ENCODE measurements around the gene PLAC1.
A peak's percentile ranks its signal among the peaks of the same experiment; 100 is the strongest.

PLAC1 gene

DNA sequence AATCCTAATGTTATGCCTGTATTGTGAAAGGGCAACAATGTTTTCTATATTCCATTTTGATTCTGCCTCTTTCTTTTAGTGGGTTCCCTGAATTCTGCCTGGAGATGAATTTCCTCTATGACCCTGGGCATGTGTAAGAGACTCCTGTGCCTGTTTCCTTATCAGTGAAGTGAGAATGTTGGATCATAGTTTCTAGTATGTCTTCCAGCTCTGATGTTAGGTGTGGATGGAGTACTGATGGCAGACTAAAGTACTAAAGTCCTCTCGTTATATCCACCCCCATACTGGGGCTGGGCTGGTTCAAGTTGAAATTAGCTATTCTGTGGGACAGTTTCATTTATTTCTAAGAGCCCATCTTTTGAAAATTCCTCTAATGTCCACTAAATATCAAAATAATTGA is 29.6 kb downstream of the PLAC1 start:
- no peak for DNase-seq

DNA sequence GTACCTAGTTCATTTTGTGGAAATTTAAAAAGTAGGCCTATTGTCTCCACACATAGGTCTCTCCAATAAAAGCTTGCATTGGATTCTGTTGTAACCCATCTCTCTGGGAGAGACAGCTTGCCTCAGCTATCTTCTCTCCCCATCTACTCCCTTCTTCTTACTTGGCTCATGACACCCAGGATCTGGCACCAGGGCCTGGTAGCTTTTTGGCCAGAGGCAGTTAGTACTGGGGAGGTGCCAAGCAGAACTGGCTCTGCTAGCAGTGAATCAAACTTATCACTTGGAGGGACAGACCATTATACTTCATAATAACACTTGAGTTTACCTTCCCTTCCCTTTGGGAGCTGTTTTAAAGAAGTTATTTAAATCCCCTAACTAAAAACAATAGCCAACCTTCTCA is 31.8 kb downstream of the PLAC1 start:
- DNase-seq = no peak

DNA sequence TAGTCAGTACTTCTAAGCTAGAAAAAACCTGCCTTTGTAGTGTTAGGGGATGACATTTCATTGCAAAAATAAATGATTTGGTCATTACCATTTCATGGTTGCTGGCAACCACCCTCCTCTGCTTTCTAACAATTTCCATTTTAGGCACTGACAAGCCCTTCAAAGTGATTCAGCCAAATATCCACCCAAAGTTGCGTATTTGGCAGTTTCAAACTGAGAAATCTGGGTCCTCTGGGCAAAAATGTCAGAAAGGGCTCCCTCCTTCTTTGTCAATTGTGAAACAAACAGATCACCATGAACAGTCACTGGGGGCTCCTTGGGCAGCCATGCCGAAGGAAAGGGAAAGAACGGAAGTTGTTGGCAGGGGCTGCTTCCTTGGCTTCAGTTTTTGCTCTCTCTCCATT is 33.0 kb downstream of the PLAC1 start:
- DNase-seq = no peak

DNA sequence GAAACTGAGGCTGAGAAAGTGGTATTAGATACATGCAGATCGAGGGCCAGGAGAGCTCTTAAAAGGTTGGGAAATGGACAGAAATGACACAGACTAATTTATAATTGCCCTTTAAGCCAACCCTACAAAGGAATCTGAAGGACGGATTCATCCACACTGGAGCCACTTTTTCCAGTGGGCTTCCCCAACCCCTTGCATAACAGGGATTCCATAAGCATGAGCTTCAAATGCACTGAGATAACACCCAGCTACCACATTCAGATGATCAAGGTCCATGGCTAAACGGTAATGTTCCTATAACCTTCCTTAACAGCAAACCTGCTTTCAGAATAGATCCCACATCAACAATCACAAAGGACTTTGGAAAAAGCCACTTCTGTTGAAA is 34.2 kb downstream of the PLAC1 start:
- DNase-seq = no peak

DNA sequence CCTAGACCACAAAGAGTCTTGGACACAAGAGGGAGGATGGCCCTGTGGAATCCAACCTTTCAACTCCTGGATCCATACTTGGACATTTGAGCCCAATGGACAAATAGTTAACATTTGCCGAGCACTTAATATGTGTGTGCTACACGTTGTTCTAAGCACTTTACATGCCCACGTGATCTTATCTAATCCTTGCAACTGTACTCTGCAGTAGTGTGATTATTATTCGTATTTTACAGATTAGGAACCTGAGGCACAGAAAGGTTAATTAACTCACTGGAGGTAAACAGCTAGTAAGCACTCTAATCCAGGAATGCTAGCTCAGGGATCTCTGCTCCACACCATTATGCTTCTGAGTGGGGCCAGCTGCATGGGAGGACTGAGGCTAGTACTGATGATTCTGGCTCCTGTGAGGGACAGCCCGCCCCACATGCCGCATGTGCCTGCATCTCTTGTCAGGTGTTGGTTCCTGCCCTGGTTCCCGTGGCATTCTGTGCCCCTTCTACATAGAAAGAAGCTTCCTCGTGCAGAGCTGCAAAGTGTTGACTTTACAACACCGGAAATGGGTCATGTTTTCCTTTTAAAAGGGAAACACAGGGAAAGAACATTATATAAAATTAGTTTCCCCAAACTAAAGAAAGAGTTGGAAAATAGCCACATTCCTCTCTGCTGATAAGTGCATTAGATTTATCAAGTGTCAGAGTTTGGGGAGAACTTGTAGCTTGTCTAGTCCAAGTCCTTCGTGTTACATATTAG is 34.8 kb downstream of the PLAC1 start:
- no peak for DNase-seq

DNA sequence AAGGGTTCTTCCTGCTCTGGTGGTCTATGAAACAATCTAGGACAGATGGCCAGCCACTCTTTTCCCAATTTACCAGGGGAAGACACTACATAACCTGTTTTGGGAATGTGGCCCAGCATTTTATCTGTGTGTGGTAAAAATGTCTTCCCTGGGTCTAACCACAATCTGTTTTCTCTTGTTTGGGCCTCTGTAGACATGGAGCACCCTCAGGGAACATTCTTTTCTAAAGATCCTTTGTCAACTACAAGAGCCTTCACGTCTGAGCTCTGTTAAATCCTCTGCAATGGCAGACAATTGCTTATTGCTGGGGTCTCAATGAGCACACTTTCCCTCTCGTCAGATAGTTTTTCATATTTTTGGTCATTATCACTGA is 35.5 kb downstream of the PLAC1 start:
- no peak for DNase-seq

DNA sequence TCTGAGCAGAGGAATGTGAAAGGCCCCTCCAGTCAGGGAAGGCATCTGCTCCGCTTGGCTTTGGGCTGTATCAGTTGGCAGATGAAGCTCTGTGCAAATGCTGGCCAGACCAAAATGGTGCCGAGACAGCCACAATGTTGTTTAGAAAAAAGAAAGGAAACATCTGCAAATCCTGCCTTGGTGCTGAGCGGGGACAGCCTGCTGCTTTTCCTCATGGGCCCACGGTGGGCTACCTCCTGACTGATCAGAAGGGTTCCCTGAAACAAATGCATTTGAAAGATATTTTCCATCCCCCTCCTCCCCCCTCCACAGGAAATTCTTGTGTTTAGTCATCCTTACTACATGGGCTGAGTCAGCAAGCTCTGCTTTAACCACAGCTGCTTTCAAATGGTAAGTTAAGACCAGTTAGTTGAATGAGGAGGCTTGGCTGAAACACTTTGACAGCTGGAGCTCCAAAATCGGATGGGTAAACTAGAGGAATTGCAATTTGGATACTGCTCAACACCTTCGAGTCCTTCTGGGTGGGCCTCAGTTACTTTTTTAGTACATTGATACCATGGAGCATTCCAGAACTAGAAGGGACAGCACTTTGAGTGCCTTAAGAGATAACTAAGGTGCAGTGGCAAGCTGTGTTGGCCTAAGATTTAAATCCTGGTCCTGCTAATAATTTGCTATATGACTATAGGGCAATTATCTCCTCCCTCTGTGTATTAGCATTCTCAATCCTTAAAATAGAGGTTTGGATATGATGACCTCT is 36.0 kb downstream of the PLAC1 start:
- peak in 1 of 5 donors; percentile 72 for DNase-seq

DNA sequence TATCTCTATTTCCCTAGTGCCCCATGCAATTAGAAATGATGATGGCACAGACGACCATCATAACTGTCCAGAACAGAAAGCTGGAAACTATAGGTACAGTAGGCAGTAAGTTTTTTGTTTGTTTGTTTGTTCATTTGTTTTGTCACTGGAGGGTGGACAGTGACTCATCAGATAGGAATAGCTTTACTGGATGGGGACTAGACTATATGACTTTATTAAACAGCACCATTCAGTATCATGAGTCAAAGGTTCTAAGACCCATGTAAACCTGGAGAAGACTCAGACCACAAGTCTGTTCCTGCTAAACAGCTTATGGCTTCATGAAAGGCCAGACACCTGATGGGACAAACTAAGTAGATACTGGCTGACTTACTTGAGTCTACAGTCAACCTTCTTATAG is 38.4 kb downstream of the PLAC1 start:
- DNase-seq = no peak

DNA sequence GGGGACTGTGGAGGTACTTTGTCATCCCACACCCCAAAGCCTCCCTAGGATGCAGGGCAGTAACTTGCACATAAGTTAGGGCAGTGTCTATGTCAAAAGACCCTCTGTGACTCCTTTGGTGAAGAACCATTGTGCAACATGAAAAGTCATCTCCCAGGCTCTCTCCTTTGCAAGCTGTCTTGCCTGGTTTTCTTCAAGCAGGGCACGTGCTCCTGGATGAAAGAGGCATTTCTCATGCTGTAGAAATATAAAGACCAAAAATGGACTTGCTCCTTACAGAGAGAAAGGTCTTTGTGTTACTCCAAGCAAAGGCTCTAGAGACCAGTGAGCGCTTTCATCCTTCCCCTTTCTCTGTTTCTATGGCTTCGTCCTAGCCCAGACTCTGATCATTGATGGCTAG is 44.9 kb downstream of the PLAC1 start:
- DNase-seq = no peak

DNA sequence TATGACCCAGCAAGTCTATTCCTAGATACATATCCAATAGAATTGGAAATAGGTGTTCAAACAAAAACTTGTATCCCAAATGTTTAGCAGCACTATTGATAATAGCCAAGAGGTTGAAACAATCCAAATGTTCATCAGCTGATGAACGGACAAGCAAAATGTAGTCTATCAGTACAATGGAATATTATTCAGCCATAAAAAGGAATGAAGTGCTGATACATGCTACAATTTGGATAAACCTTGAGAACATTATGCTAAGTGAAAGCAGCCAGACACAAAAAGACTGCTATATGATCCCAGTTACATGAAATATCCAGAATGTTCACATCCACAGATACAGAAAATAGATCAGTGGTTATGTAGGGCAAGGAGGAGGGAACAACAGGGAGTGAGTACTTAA is 50.1 kb downstream of the PLAC1 start:
- no peak for DNase-seq

DNA sequence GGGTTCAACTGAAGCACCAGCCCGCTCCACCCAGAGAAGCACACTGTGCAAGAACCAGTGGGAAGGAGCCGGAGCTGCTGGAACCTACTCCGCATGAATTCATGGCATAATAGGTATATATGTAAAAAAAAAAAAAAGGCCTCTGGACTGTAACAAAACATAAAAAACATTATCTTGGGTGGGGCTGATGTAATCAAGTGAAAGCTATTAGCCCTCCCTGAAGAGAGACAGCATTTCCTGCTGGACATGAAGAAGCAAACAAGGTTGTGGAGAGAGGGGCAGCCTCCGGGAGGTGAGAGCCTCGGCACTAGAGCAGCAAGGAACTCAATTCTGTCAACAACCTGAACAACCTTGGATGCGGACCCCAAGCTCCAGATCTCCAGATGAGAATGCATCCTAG is 50.7 kb downstream of the PLAC1 start:
- DNase-seq = no peak

DNA sequence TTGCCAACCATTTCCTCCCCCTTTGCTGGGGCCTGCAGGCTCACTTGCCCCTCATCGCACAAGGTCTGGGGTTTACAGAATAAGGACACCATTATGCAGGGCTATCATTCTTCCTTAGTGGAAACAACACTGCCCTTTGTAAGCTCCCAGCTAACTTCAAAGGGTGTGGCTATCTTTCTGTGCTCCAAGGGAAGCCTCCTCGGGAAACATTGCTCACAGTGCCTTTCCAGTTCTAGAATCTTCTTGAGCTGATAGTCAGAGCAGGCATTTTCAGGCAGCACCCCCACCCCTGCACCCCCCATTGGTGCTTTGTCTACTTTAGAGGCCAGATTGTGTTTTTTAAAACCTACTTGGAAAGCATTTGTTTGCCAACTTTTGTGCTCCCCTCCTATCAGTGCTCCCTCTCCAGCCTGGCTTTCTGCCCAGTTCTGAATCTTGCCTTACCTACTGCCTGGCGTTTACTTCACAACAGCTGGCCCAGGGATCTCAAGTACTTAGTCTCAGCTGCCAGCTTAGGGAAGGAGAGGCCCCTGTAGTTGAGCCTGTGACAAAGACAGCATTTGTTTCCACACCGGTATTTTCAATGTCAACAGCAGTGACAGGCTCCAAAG is 53.5 kb downstream of the PLAC1 start:
- DNase-seq = no peak

DNA sequence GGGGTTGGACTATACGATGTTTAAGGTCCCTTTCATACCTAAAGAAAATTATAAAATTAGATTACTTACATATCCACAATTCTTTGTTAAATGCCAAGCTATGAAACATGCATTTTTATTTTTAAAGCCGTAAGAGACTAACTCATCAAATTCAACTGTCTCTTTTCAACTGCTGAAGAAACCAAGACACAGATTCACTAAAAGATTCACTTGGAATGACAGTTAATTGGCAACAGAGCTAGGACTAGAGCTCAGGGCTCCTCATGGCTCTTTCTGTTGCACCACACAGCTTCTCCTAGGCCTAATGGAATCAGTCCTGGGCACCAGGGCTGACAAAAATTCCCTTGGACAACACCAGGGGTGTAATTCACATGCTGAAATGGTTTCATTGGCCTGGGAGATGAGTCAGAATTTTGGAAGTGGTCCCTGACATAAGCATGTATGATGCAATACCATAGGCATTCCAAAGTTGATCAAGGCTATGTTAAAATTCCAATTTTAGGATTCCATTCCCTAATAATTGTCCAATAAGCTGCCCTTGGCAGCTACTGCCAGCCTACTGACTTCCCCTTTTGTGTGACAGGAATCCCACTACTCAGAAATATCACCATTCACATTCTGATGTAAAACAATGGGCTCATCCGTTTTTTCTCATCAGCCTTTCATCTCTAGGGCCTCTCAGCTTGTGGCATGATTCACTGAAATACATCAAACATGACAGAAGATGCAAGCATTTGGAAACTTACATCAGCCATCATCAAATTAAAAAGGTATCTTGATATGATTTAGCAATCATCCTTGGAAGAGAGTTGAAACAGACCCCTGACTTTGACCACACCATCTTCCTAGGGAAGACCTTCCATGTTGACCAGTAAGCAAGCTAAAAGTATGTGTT is 54.2 kb downstream of the PLAC1 start:
- no peak for DNase-seq

DNA sequence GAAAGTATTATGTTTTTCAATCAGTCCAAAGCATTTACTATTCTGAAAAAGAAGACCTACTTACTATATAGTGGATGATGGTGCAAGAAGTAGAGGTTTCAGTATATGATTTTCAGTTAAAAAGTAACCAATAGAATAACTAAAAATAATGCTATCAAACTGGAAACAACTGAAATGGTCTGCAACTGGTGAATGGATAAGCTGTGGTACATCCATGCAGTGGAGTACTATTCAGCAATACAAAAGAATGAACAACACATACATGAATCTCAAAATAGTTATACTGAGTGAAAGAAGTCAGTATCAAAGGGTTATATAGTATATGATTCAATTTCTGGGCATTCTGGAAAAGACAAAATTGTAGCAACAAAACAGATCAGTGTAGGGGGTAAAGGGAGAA is 55.9 kb downstream of the PLAC1 start:
- DNase-seq = no peak

DNA sequence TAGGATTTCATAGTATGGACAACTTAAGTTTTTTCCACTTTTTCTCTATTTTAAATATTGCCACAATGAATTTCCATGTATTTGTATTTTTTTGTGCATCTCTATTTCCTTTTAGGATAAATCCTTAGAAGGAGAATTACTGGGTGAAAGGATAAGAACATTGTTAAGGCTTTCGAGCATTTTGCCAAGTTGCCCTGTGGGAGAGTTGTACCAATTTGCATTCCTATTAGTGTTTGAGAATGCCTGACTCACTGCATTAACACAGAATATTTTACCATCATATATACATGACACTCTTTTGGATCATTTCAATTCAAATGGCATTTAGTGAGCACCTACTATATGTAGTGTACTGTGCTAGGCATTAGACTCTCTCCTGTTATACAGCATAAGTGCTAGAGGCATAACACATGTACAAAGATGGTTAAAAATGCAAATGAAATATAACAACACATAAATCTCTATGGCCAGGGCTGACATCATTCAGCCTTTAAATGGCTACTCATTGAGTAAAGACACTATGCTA is 57.0 kb downstream of the PLAC1 start:
- no peak for DNase-seq

DNA sequence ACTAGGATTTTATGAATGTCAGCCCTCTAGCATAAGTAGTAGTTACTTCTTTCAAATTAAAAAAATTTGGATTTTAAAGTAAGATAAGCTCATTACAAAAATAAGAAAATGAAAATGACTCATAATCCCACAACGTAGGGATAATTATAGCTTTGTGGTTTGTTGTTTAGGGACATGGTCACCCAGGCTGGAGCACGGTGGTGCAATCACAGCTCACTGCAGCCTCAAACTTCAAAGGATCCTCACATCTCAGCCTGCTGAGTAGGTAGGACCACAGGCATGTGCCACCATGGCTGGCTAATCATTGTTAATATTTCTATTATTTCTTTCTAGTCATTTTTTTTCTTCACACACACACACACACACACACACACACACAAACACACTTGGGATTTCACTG is 57.6 kb downstream of the PLAC1 start:
- DNase-seq = no peak

DNA sequence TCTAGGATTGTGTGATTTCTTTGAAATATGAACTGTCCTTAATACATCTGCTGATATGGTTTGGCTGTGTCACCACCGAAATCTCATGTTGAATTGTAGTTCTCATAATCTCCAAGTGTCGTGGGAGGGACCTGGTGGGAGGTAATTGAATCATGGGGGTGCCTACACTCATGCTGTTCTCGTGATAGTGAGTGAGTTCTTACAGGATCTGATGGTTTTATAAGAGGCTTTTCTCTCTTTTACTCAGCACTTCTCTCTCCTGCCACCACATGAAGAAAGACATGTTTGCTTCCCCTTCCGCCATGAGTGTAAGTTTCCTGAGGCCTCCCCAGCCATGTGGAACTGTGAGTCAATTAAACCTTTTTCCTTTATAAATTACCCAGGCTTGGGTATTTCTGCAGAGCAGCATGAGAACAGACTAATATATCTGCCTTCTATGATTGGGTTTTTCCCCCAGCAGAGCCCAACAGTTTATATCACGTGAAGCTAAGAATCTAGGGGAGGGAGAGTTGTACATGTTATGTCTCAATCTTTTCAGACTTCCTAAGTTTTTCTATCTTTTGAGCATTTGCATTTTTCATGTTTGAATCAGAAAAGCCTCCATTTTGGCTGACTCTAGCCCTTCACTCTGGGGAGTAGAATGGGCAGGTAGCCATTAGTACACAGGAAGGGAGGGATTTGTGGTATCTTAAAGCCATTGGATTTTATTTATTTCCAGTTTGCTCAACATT is 58.9 kb downstream of the PLAC1 start:
- DNase-seq = peak in 1 of 5 donors; percentile 22

DNA sequence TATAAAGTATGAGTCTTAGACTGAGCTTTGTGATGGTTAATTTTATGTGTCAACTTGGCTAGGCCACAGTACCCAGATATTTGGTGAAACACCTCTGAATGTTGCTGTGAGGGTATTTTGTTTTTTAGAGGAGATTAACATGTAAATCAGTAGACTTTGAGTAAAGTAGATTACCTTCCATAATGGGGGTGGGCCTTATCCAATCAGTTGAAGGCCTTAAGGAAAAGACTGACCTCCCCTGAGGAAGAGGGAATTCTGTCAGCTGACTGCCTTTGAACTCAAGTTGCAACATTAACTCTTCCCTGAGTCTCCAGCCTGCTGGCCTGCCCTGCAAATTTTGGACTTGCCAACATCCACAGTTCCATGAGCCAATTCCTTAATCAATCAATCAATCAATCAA is 66.0 kb downstream of the PLAC1 start:
- no peak for DNase-seq

DNA sequence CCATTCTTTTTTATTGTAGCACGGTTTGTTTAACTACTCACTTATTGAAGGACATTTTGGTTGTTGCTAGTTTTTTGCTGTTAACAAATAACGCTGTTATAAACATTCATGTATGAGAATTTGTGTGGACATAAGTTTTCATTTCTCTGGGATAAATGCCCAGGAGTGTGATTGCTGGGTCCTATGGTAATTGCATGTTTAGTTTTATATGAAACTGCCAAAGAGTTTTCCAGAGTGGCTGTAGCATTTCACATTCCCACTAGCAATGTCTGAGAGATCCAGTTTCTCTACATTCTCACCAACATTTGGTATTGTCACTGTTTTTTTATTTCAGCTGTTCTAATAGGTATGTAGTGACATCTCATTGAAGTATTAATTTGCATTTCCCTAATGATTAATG is 66.8 kb downstream of the PLAC1 start:
- DNase-seq = no peak

DNA sequence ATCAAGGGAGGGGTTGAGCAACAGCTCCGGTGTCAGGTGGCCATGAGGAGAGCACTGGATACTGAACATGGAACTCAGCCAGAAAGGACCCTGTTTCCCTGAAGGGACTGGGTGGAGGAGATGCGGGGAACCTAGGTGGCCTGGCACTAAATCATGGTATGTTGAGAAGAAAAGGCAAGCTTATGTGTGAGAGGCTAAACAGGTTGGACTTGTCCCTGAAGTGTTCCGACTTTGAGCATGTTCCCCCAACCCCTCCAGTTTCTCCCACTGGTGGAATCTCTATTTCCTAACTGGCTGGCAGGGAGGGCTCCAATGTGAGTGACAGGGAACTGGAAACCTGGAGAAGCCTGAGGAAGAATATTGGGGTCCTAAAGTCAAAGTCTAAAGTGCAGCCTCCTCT is 69.5 kb downstream of the PLAC1 start:
- no peak for DNase-seq

DNA sequence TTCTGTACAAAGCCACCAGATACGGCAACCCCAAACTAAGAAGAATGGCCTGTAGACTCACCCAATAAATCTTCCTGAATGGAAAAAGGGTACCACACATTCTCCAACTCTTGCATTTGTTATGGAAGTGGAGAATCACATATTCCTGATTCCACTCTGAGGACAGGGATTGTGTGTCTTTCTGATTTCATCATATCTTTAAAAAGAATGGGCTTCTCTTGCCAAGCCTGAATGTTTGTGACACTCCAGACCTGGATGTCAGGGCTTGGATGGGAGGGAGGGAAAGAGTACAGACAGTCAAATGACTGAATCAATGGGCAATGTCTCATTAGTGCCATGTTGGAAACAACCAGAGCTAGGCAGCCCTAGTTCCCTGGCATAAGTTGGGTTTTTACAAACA is 77.4 kb downstream of the PLAC1 start:
- DNase-seq = no peak

DNA sequence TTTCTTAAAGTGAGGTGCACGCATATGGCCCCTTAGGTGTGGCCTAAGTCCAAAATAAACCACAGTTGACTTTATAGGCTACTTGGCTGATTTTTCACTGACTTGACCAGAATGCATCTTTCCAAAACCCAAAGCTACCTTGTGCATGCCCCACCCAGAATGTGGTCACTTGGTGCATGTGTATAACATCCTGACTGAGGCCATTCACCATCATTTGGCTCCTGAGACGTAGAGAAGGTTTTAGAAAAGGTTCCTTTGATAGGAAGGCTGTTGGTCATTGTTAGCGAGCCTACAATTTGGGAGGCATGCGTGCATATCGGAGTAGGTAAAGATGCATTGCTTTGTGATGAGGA is 84.6 kb downstream of the PLAC1 start:
- DNase-seq = no peak
